Peyer's patch (tissue), 4 donors: Measurements from ENCODE around the gene MACROD2. TPM values are rescaled to one million over a fixed set of nuclear protein-coding genes. Genes with fewer than 3 reads are reported as not detected.

ENCODE experiments used
- DNase-seq, 3 donors: peaks; one replicate each; pipeline ENCODE4 v3.0.0-alpha.2; 2017 to 2019
- H3K27ac ChIP-seq, 4 donors: fragments of 200-600 bp; sonication (generic); one replicate each; pipeline ENCODE4 v1.5.1; 2016 to 2019
- H3K27me3 ChIP-seq, 2 donors: fragments of 200-600 bp; sonication (generic); one replicate each; pipeline ENCODE4 v1.5.1; 2019
- H3K36me3 ChIP-seq, 3 donors: fragments of 200-600 bp; sonication (generic); one replicate each; pipeline ENCODE4 v1.5.1; 2016 to 2019
- H3K4me1 ChIP-seq, 4 donors: fragments of 200-600 bp; sonication (generic); one replicate each; pipeline ENCODE4 v1.5.1; 2016 to 2019
- H3K4me3 ChIP-seq, 4 donors: fragments of 200-600 bp; sonication (generic); 1 replicate in 3 of 4; 2 replicates in 1 of 4; pipeline ENCODE4 v1.5.1; 2016 to 2019; ENCODE audit warnings: mild to moderate bottlenecking in 1 of 4
- H3K9me3 ChIP-seq, 4 donors: fragments of 200-600 bp; sonication (generic); one replicate each; pipeline ENCODE4 v1.5.1; 2016 to 2019; ENCODE audit warnings: mild to moderate bottlenecking in 1 of 4
- CTCF ChIP-seq, 6 experiments: fragments of 450-650 bp in 4 of 6; fragments of 200-600 bp in 2 of 6; sonication (generic) in 1 of 6; IDR thresholded peaks; one replicate each; pipeline ENCODE4 v1.5.1; 2017 to 2019; ENCODE audit warnings: antibody characterized with exemption in 6 of 6, mild to moderate bottlenecking in 3 of 6, moderate library complexity in 1 of 6
- POLR2A ChIP-seq, 2 donors: fragments of 450-650 bp; IDR thresholded peaks; one replicate each; pipeline ENCODE4 v1.5.1; 2017; ENCODE audit warnings: antibody characterized with exemption in 2 of 2, mild to moderate bottlenecking in 2 of 2, moderate library complexity in 2 of 2
- total RNA-seq, 4 donors: library from RNA; depleted of rRNA; stranded (reverse); fragments of >200 nt; gene quantifications; one replicate each; pipeline ENCODE4 v1.1.0, GENCODE V29; 2016

The MACROD2 gene
- total RNA-seq, 4 donors from 2014 or later, result 2.5 to 10.7 (median 6.5) TPM

GRCh38 chr20:14865169-14865568 lies 869.9 kb downstream of the MACROD2 start:
- no peak for DNase-seq
- no peak overlapping the region for H3K27ac ChIP-seq
- H3K36me3 ChIP-seq, result no peaks in the 10 kb centered on the region
- H3K4me3 ChIP-seq, result no peak overlapping the region
- H3K4me1 ChIP-seq, result no peaks in the 10 kb centered on the region
- TF ChIP-seq CTCF (IDR thresholded peaks at IDR 0.05), result no peak
- no peak for TF ChIP-seq POLR2A (IDR thresholded peaks at IDR 0.05)
- no peaks in the 10 kb centered on the region for H3K27me3 ChIP-seq
- H3K9me3 ChIP-seq, result no peaks in the 10 kb centered on the region

GRCh38 chr20:14865731-14866130 lies 870.4 kb downstream of the MACROD2 start:
- H3K27ac ChIP-seq, result no peak overlapping the region
- H3K27me3 ChIP-seq, result no peaks in the 10 kb centered on the region
- H3K4me3 ChIP-seq, result no peak overlapping the region
- DNase-seq, result no peak
- TF ChIP-seq POLR2A (IDR thresholded peaks at IDR 0.05), result no peak
- no peak for TF ChIP-seq CTCF (IDR thresholded peaks at IDR 0.05)
- H3K36me3 ChIP-seq, result no peaks in the 10 kb centered on the region
- no peaks in the 10 kb centered on the region for H3K4me1 ChIP-seq
- H3K9me3 ChIP-seq, result no peaks in the 10 kb centered on the region

DNA sequence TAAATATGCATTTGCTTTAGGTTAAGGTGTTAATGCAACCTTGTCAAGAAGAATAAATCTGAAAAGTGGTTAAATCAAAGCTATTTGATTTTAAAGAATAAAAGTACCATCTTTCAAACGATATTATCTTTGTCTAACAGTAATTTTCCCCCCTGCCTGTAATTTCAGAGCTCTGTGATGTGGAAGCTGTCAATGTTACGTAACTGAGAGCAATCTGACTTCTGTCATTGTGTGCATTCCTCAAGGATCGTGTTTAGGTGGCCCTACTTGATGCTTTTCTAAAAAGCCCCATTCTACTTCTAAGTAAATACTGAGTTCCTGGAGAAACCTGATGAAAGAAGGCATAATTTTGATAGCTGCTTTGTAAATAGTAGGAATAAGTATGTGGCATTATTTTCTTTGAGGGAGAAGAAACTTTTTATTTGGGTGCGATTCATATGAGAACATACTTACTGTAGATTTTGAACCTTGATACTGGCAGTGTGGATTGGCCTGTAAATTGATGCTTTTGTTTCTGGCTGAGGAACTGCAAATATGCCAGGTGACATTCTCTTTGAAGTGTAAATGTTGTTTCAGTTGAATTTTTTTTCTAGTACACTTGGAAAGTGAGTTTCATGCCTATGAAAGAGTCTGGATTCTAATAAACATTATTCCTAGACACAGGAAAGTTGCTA lies 871.7 kb downstream of the MACROD2 start:
- Histone ChIP-seq H3K27me3 (no peaks in the 10 kb centered on the region), H3K27ac (no peak overlapping the region), H3K4me3 (no peak overlapping the region), H3K9me3 (no peaks in the 10 kb centered on the region), H3K4me1 (no peaks in the 10 kb centered on the region), H3K36me3 (no peaks in the 10 kb centered on the region)
- DNase-seq, result no peak
- no peak for TF ChIP-seq CTCF (IDR thresholded peaks at IDR 0.05)
- no peak for TF ChIP-seq POLR2A (IDR thresholded peaks at IDR 0.05)

- H3K9me3 ChIP-seq, result no peaks in the 10 kb centered on the region
- no peak overlapping the region for H3K4me3 ChIP-seq
- no peaks in the 10 kb centered on the region for H3K4me1 ChIP-seq
- H3K27ac ChIP-seq, result no peak overlapping the region
- no peaks in the 10 kb centered on the region for H3K36me3 ChIP-seq
- no peaks in the 10 kb centered on the region for H3K27me3 ChIP-seq
- TF ChIP-seq POLR2A (IDR thresholded peaks at IDR 0.05), result no peak
- TF ChIP-seq CTCF (IDR thresholded peaks at IDR 0.05), result no peak
- no peak for DNase-seq
These were observed 882.1 kb downstream of the MACROD2 start for GRCh38 chr20:14877301-14878028.

GRCh38 chr20:14878676-14879019 lies 883.3 kb downstream of the MACROD2 start:
- H3K9me3 ChIP-seq, result no peaks in the 10 kb centered on the region
- H3K4me3 ChIP-seq, result no peak overlapping the region
- no peaks in the 10 kb centered on the region for H3K4me1 ChIP-seq
- H3K27me3 ChIP-seq, result no peaks in the 10 kb centered on the region
- no peaks in the 10 kb centered on the region for H3K36me3 ChIP-seq
- TF ChIP-seq POLR2A (IDR thresholded peaks at IDR 0.05) (no peak), CTCF (IDR thresholded peaks at IDR 0.05) (no peak)
- H3K27ac ChIP-seq, result no peak overlapping the region
- no peak for DNase-seq
